Measurements from ENCODE around the gene LANCL3.

The LANCL3 gene

DNA sequence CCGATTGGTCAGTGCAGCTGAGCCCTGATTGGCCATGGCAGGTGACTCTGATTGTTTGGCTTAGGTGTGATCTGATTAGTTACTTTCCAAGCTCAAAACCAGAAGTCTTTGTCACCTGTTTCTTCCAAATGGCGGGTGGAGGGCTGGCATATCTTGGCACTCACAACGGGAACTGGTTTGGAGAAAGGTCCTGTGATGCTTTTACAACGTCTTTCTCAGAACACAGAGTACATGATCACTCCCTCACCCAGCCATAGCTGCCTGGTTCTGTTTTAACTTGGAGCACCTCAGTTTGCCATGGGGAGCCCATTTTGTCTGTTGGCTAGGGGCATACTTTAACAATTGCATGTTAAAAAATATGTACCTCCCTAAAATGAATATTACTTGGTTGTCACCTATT is 101.1 kb downstream of the LANCL3 start:
- H3F3A ChIP-seq (ENCODE audit: low read depth): no peaks in the 10 kb centered on the region
- no peaks in the 10 kb centered on the region for H4K20me1 ChIP-seq (ENCODE audit: insufficient read depth, low read length, poor library complexity, severe bottlenecking)
- no peak overlapping the region for H3K4me3 ChIP-seq (ENCODE audit: low read length, poor library complexity, severe bottlenecking)
- 0 out of 2 replicates have a peak overlapping the region, but pooled peaks have one; percentile 1 for H2AFZ ChIP-seq (ENCODE audit: low read length)
- no peaks in the 10 kb centered on the region for H3K9me3 ChIP-seq (ENCODE audit: insufficient read depth, low read depth, low read length)
- no peaks in the 10 kb centered on the region for H3K9me2 ChIP-seq (replicated peaks; ENCODE audit: low read depth, low read length)
- H3K4me2 ChIP-seq (ENCODE audit: low read depth, low read length, poor library complexity, severe bottlenecking): no peak overlapping the region
- TF ChIP-seq CTCF (conservative IDR thresholded peaks at IDR 0.05; ENCODE audit: low read length): no peak
- no peak for TF ChIP-seq EZH2phosphoT487 (IDR thresholded peaks at IDR 0.05; ENCODE audit: borderline replicate concordance)
- peaks cover 3% of the 10 kb centered on the region for H3K4me1 ChIP-seq (ENCODE audit: insufficient read depth, low read length, poor library complexity, severe bottlenecking)
- H3K9ac ChIP-seq (ENCODE audit: low read depth, low read length, poor library complexity, severe bottlenecking): no peak overlapping the region
- H3K36me3 ChIP-seq (ENCODE audit: insufficient read depth, low read length): no peaks in the 10 kb centered on the region
- no peaks in the 10 kb centered on the region for H3K79me2 ChIP-seq (ENCODE audit: insufficient read depth, low read length)
- H3K27me3 ChIP-seq (ENCODE audit: insufficient read depth, low read length, poor library complexity, severe bottlenecking): no peaks in the 10 kb centered on the region

DNA sequence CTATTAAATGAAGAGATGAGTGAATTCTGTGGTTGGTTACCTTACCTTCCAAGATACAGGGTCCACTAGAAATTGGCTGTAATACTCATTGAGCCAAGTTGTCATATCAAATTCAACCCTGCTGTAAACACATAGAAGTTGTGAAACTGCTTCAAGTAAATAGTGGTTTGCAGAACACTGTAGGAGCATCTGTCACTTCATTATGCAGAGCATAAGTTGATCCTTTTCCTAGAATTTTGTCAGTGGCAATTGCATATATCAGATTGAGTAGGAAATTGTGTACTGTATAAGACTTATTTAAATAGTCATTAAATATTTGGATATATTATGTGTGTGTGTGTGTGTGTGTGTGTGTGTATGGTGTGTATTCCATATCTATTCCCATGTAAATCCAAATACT is 105.3 kb downstream of the LANCL3 start:
- Histone ChIP-seq H3K4me3 (ENCODE audit: low read length, poor library complexity, severe bottlenecking) (no peak overlapping the region), H2AFZ (ENCODE audit: low read length) (peak overlapping the region; percentile 89; the same call in 1 of the 2 replicates), H3K4me2 (ENCODE audit: low read depth, low read length, poor library complexity, severe bottlenecking) (no peak overlapping the region), H3K36me3 (ENCODE audit: insufficient read depth, low read length) (no peaks in the 10 kb centered on the region), H3F3A (ENCODE audit: low read depth) (no peaks in the 10 kb centered on the region), H3K9me3 (ENCODE audit: insufficient read depth, low read depth, low read length) (no peaks in the 10 kb centered on the region), H3K27me3 (ENCODE audit: insufficient read depth, low read length, poor library complexity, severe bottlenecking) (no peaks in the 10 kb centered on the region), H3K9ac (ENCODE audit: low read depth, low read length, poor library complexity, severe bottlenecking) (no peak overlapping the region), H4K20me1 (ENCODE audit: insufficient read depth, low read length, poor library complexity, severe bottlenecking) (no peaks in the 10 kb centered on the region), H3K9me2 (replicated peaks; ENCODE audit: low read depth, low read length) (no peaks in the 10 kb centered on the region), H3K79me2 (ENCODE audit: insufficient read depth, low read length) (no peaks in the 10 kb centered on the region), H3K4me1 (ENCODE audit: insufficient read depth, low read length, poor library complexity, severe bottlenecking) (peaks cover 18% of the 10 kb centered on the region)
- TF ChIP-seq CTCF (conservative IDR thresholded peaks at IDR 0.05; ENCODE audit: low read length) (no peak), EZH2phosphoT487 (IDR thresholded peaks at IDR 0.05; ENCODE audit: borderline replicate concordance) (no peak)

- no peaks in the 10 kb centered on the region for H3K9me2 ChIP-seq (replicated peaks; ENCODE audit: low read depth, low read length)
- H4K20me1 ChIP-seq (ENCODE audit: insufficient read depth, low read length, poor library complexity, severe bottlenecking): no peaks in the 10 kb centered on the region
- no peak overlapping the region for H3K4me3 ChIP-seq (ENCODE audit: low read length, poor library complexity, severe bottlenecking)
- no peaks in the 10 kb centered on the region for H3K36me3 ChIP-seq (ENCODE audit: insufficient read depth, low read length)
- peaks cover 18% of the 10 kb centered on the region for H3K4me1 ChIP-seq (ENCODE audit: insufficient read depth, low read length, poor library complexity, severe bottlenecking)
- H3K27me3 ChIP-seq (ENCODE audit: insufficient read depth, low read length, poor library complexity, severe bottlenecking): no peaks in the 10 kb centered on the region
- TF ChIP-seq EZH2phosphoT487 (IDR thresholded peaks at IDR 0.05; ENCODE audit: borderline replicate concordance): no peak
- peak overlapping the region; percentile 37 for H3K4me2 ChIP-seq (ENCODE audit: low read depth, low read length, poor library complexity, severe bottlenecking)
- H3F3A ChIP-seq (ENCODE audit: low read depth): no peaks in the 10 kb centered on the region
- no peaks in the 10 kb centered on the region for H3K79me2 ChIP-seq (ENCODE audit: insufficient read depth, low read length)
- H3K9ac ChIP-seq (ENCODE audit: low read depth, low read length, poor library complexity, severe bottlenecking): no peak overlapping the region
- H2AFZ ChIP-seq (ENCODE audit: low read length): peak overlapping the region; percentile 89
- H3K9me3 ChIP-seq (ENCODE audit: insufficient read depth, low read depth, low read length): no peaks in the 10 kb centered on the region
Measured at GRCh38 chrX:37677243-37677642, 105.8 kb downstream of the LANCL3 start.

DNA sequence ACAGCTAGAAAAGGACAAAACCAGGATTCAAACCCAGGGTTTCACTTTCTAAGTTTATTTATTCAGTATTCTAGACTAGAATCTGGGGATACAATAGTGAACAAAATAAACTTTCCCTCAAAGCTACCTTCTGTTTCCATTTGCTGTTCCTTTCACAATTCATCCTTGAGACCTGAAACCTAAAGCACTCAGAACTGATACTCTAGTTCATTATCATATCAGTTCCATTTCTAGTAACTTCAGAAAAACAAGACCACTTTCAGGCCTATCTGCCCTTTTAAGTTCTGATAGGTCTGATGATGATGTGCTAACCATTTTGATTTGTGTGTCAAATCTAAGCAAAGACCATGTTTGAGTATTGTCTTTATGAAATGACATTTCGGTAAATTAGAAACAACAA is 106.3 kb downstream of the LANCL3 start:
- no peak for TF ChIP-seq CTCF (conservative IDR thresholded peaks at IDR 0.05; ENCODE audit: low read length)
- no peak for TF ChIP-seq EZH2phosphoT487 (IDR thresholded peaks at IDR 0.05; ENCODE audit: borderline replicate concordance)
- H3K4me1 ChIP-seq (ENCODE audit: insufficient read depth, low read length, poor library complexity, severe bottlenecking): peaks cover 20% of the 10 kb centered on the region

More for the DNA sequence above, 106.3 kb downstream of the LANCL3 start:
- Histone ChIP-seq H3K9me3 (ENCODE audit: insufficient read depth, low read depth, low read length) (no peaks in the 10 kb centered on the region), H3K4me2 (ENCODE audit: low read depth, low read length, poor library complexity, severe bottlenecking) (peak overlapping the region; percentile 37), H3K4me3 (ENCODE audit: low read length, poor library complexity, severe bottlenecking) (no peak overlapping the region), H4K20me1 (ENCODE audit: insufficient read depth, low read length, poor library complexity, severe bottlenecking) (no peaks in the 10 kb centered on the region), H3K27me3 (ENCODE audit: insufficient read depth, low read length, poor library complexity, severe bottlenecking) (no peaks in the 10 kb centered on the region), H3K36me3 (ENCODE audit: insufficient read depth, low read length) (no peaks in the 10 kb centered on the region), H2AFZ (ENCODE audit: low read length) (peak overlapping the region; percentile 89), H3K79me2 (ENCODE audit: insufficient read depth, low read length) (no peaks in the 10 kb centered on the region), H3K9me2 (replicated peaks; ENCODE audit: low read depth, low read length) (no peaks in the 10 kb centered on the region), H3F3A (ENCODE audit: low read depth) (no peaks in the 10 kb centered on the region), H3K9ac (ENCODE audit: low read depth, low read length, poor library complexity, severe bottlenecking) (no peak overlapping the region)
